Astrocyte of the cerebellum (primary cell): Measurements from ENCODE around the gene UQCC2.

Experiments
- DNase-seq: peaks from one replicate; pipeline ENCODE4 v3.0.0-alpha.2; 2011; ENCODE audit warnings: low read depth
- H3K4me3 ChIP-seq: 2 replicates; pipeline ENCODE4 v1.5.1; 2011; ENCODE audit warnings: mild to moderate bottlenecking, low read depth, low read length, moderate library complexity
- in situ Hi-C: cut with HindIII; loops from 2 replicates; pipeline ENCODE4 v1.10.0; 2017; ENCODE audit warnings: low sequenced_read_pairs
- TF ChIP-seq, protein P1 (sequence below): IDR thresholded peaks from 2 replicates; pipeline ENCODE4 v1.5.1; 2012; ENCODE audit warnings: low read length, low read depth, moderate library complexity, mild to moderate bottlenecking; ENCODE audit errors: missing control alignments

The UQCC2 gene

DNA sequence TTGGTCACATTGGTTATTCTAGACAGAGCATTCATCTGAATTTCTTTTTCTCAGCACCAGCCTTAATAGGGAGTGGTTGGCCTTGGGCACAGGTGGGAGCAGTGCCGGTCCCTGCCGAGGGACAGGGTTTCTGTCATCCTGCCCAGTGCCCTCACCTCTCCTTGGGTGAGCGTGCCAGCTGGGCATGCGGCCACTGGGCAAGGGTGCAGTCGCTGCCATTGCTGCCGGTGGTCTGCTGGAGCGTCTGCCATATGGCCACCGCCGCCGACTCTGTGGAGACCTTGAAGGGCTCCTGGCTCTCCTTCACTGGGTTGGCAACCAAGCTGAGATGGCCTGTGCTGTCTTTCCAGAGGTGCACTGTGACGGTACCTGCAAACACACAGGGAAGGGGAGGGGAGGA lies 16.4 kb upstream of the UQCC2 start:
- DNase-seq = no peak
- no peak overlapping the region for H3K4me3 ChIP-seq
- in situ Hi-C loops = no loop called here
- TF ChIP-seq, protein P1, sequence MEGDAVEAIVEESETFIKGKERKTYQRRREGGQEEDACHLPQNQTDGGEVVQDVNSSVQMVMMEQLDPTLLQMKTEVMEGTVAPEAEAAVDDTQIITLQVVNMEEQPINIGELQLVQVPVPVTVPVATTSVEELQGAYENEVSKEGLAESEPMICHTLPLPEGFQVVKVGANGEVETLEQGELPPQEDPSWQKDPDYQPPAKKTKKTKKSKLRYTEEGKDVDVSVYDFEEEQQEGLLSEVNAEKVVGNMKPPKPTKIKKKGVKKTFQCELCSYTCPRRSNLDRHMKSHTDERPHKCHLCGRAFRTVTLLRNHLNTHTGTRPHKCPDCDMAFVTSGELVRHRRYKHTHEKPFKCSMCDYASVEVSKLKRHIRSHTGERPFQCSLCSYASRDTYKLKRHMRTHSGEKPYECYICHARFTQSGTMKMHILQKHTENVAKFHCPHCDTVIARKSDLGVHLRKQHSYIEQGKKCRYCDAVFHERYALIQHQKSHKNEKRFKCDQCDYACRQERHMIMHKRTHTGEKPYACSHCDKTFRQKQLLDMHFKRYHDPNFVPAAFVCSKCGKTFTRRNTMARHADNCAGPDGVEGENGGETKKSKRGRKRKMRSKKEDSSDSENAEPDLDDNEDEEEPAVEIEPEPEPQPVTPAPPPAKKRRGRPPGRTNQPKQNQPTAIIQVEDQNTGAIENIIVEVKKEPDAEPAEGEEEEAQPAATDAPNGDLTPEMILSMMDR = no peak

DNA sequence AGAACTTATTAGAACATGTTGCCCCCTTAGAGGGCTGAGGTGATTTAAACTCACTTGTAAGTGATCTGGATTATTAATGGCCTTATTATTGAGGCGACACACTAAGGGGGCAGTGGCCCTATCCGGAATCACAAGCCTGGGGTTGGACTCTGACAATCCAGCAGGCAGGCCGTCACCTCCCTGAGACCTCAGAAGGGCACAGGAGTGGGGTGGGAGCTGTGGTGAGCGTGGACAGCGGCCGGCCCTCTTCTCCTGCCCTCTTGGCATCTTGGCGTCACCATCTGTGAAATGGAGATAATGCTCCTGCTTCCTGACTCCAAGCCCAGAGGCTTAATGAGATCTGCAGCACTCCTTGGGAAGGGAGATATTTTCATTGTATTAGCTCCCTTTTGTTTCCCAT lies 15.6 kb upstream of the UQCC2 start:
- no peak for DNase-seq
- TF ChIP-seq, protein P1 = no peak
- no peak overlapping the region for H3K4me3 ChIP-seq
- in situ Hi-C loops = no loop called here

DNA sequence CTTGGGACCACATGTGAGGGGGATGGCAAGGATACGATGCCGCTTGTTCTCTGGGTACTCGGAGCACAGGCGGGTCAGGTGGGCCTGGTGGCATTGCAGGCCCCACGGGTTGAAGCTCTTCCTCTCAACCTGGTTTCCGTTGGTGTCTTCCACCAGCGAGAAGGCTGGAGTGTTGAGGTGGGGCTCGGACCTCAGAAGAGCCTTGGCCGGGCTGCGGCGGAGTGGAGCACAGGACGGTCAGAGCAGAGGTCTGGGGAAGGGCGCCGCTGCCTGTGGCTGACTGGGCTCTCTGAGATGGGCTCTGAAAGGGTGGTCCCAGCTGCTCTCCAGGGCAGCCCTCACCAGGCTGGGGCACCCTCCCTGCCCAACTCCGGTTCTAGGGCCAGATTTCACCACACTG lies 15.2 kb upstream of the UQCC2 start:
- TF ChIP-seq, protein P1 = no peak
- no peak overlapping the region for H3K4me3 ChIP-seq
- in situ Hi-C loops = no loop called here
- DNase-seq = no peak

DNA sequence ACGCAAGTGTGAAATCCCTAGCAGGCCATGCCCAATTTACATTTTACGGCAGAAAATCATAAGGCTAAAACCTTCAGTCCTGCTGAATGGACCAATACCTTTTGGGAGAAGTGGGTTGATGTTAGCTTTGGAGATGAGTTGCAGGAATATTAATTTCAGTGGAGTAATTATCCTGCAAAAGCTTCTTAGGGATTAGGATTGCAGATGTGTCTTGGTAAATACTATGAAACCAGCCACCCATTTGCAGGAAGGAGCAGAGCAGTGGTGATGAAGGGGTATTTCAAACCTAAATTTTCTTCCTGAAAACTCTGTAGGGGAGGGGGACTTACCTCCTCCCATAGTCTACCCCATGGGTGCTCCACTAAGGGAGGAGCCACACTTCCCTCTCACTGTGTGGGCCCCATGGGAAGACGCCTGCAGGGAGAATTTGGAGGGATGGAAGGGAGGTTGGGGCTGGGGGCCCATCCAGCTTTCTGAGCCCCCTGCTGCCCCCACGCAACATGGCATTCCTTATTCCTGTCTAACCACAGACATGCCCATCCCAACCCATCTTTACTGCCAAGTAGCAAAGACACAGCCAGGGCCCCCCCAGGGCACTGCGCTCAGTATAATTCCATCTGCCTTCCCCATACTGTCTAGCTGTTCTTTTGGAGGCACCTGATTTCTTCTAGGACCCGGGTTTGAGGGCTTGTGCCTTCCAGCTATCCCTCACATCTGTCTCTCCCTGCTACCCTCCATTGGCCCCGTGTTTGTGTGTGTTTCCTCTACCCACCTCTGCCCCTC lies 14.6 kb upstream of the UQCC2 start:
- in situ Hi-C loops = no loop called here
- TF ChIP-seq, protein P1 = no peak
- no peak overlapping the region for H3K4me3 ChIP-seq
- no peak for DNase-seq

DNA sequence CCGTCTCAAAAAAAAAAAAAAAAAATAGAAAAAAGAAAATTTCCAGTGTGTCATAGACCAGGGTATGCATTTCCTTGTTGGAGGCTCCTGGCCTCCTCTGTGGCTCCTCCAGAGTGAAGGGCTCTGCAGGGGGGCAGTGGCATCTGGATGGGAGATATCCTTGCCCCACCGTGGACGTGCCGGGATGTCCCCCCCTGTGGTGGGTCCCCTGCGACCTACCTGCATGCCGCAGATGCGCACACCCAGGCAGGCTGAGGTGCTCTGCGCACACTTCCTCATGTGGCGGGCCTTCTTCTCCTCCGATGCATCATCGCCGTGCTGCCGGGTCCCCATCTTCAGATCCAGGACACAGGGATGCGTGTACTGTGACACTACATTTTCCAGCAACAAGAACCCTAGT lies 13.7 kb upstream of the UQCC2 start:
- in situ Hi-C loops = no loop called here

DNA sequence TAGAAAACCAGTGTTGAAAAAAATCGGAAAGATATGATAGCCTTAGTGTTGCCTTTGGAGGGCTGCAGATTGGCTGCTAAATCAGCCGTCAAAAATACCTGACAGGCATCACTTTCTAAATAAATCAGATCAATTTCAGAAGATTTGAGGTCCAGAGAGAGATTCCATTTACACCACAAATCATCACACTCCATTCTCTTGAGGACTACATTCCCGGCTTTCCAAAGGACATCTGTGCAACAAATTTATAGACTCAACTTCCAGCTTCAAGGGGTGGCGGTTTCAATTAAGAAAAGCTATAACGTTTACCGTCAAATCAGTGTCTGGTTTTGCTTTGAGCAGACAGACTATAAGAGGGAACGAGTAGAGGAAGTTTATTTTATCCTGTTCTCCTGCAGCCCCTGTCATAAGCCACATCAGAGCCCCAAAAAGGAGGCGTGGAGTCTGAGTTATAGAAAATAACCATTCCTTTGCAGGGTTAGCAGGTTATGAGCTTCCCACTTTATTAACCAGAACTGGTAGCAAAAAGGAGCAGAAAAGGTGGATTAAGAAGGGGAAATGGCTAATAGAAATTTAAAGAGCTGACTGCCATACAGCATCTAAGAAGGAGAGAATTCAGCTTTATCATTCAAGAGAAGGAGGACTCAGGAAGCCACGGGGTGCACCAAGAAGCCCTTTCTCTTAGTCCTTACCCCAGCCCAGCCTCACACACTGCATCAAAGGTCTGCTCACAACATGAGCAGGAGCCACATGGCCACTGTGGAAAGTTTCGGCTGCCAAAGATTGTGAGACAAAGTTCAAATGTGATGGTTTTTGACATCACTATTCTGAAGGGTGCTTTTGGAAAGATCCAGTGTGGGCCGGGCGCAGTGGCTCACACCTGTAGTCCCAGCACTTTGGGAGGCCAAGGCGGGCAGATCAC lies 12.9 kb upstream of the UQCC2 start:
- H3K4me3 ChIP-seq = no peak overlapping the region
- TF ChIP-seq, protein P1 = no peak
- in situ Hi-C loops = no loop called here
- DNase-seq = no peak

More for the DNA sequence above, 13.7 kb upstream of the UQCC2 start:
- no peak overlapping the region for H3K4me3 ChIP-seq
- no peak for DNase-seq
- TF ChIP-seq, protein P1 = no peak
